ENCODE results near the gene SHROOM2. TPM values are rescaled to one million over a fixed set of nuclear protein-coding genes. Genes with fewer than 3 reads are reported as not detected.

SHROOM2 gene
- total and polyA plus RNA-seq, 2 of the 4 experiments (the other 2 are of a cell fraction), result 8.1 to 14.2 TPM

GRCh38 chrX:9781941-9782340 is 4.3 kb upstream of the SHROOM2 start:
- no peak for DNase-seq
- 83% methylated on average over 1 of the region's 7 CpGs; no CpG with 5 or more reads in 1 of the 2 experiments for WGBS, 2 experiments (ENCODE audit: extremely low coverage in 2 of 2, insufficient read length in 1 of 2)
- Histone ChIP-seq H4K8ac (ENCODE audit: low read depth in 2 of 2, low read length in 2 of 2) (no peak overlapping the region), H4K20me1 (ENCODE audit: insufficient read depth, low read length) (no peaks in the 10 kb centered on the region), H3K14ac (replicated peaks; ENCODE audit: low read depth, low read length) (no peak overlapping the region), H2AK9ac (replicated peaks; ENCODE audit: low read depth, low read length, poor library complexity) (no peak overlapping the region), H2AFZ (replicated peaks; ENCODE audit: low read length, poor library complexity) (no peak overlapping the region), H3K9me1 (ENCODE audit: insufficient read depth, low read length) (no peaks in the 10 kb centered on the region), H3K27ac (ENCODE audit: insufficient read depth, low read length) (no peak overlapping the region), H3K27me3 (ENCODE audit: control insufficient read depth, insufficient read depth, low read length) (peaks cover 13% of the 10 kb centered on the region; the same call in 1 of the 2 replicates), H2BK15ac (ENCODE audit: low read depth, low read length) (no peak overlapping the region), H3K9me3 (ENCODE audit: control insufficient read depth, insufficient read depth, low read length) (peaks cover 8% of the 10 kb centered on the region), H3K4me2 (ENCODE audit: low read depth, low read length) (no peak overlapping the region), H3K36me3 (ENCODE audit: control insufficient read depth, insufficient read depth, low read length) (no peaks in the 10 kb centered on the region), H2BK5ac (ENCODE audit: low read depth, low read length, poor library complexity, severe bottlenecking) (no peak overlapping the region), H3K4me1 (ENCODE audit: control insufficient read depth, insufficient read depth, low read length) (no peaks in the 10 kb centered on the region), H3K4me3 (ENCODE audit: insufficient read depth, low read depth, low read length) (no peak overlapping the region), H4K5ac (ENCODE audit: low read depth, low read length) (no peak overlapping the region), H2AK5ac (ENCODE audit: low read depth, low read length) (no peak overlapping the region), H3K18ac (ENCODE audit: low read depth, low read length) (no peak overlapping the region), H3K56ac (ENCODE audit: extremely low read depth, insufficient read depth, low read length) (no peak overlapping the region), H3K4ac (ENCODE audit: low read depth, low read length) (no peak overlapping the region), H2BK20ac (ENCODE audit: low read depth, low read length) (no peak overlapping the region), H3K23ac (ENCODE audit: low read depth, low read length) (no peak overlapping the region), H3K79me1 (ENCODE audit: low read depth in 1 of 2, low read length in 2 of 2) (no peaks in the 10 kb centered on the region), H3K9ac (ENCODE audit: low read depth, low read length) (no peak overlapping the region), H4K91ac (ENCODE audit: insufficient read depth, low read depth, low read length) (no peak overlapping the region), H2BK120ac (ENCODE audit: low read depth, low read length) (no peak overlapping the region)
- ATAC-seq (ENCODE audit: low read depth), result no peak
- POLR2A ChIA-PET (ENCODE audit: unreplicated experiment), result no interaction called here
- dilution Hi-C loops (cut with HindIII; ENCODE audit: low sequenced_read_pairs, unreplicated experiment), result no loop called here
- in situ Hi-C loops (cut with MboI; ENCODE audit: low sequenced_read_pairs), result no loop called here
- TF ChIP-seq ELK1 (IDR thresholded peaks at IDR 0.05; ENCODE audit: borderline replicate concordance, low read depth, low read length) (no peak), FOS (IDR thresholded peaks at IDR 0.05; ENCODE audit: low read depth, low read length) (no peak), RAD21 (IDR thresholded peaks at IDR 0.05; ENCODE audit: low read length) (no peak), NFE2L2 (IDR thresholded peaks at IDR 0.05; ENCODE audit: low read depth, low read length) (no peak), RCOR1 (IDR thresholded peaks at IDR 0.05; ENCODE audit: insufficient replicate concordance, low read length) (no peak), MAZ (IDR thresholded peaks at IDR 0.05; ENCODE audit: borderline replicate concordance, low read depth, low read length) (no peak), CEBPB (IDR thresholded peaks at IDR 0.05; ENCODE audit: low read depth, low read length) (no peak), BHLHE40 (IDR thresholded peaks at IDR 0.05; ENCODE audit: low read depth, low read length) (no peak), SMC3 (IDR thresholded peaks at IDR 0.05; ENCODE audit: low read depth, low read length) (no peak), MAFK (IDR thresholded peaks at IDR 0.05; ENCODE audit: low read depth, low read length) (no peak), CTCF (conservative IDR thresholded peaks at IDR 0.05; ENCODE audit: low read depth, low read length) (no peak), RFX5 (IDR thresholded peaks at IDR 0.05; ENCODE audit: low read depth, low read length) (no peak), POLR2A (IDR thresholded peaks at IDR 0.05; ENCODE audit: low read depth, low read length) (no peak), CHD1 (IDR thresholded peaks at IDR 0.05; ENCODE audit: low read depth, low read length) (no peak), MXI1 (IDR thresholded peaks at IDR 0.05; ENCODE audit: borderline replicate concordance, low read depth, low read length) (no peak)
- TF ChIP-seq, protein P1, sequence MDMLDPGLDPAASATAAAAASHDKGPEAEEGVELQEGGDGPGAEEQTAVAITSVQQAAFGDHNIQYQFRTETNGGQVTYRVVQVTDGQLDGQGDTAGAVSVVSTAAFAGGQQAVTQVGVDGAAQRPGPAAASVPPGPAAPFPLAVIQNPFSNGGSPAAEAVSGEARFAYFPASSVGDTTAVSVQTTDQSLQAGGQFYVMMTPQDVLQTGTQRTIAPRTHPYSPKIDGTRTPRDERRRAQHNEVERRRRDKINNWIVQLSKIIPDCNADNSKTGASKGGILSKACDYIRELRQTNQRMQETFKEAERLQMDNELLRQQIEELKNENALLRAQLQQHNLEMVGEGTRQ (IDR thresholded peaks at IDR 0.05; ENCODE audit: low read depth, low read length), result no peak
- no TSS peak for BruUV-seq (replicated peaks)
- CTCF ChIA-PET, result no interaction called here
- intact Hi-C loops (cut with micrococcal nuclease), result no loop called here
